ENCODE results near the gene ZNF423. TPM values are rescaled to one million over a fixed set of nuclear protein-coding genes. Genes with fewer than 3 reads are reported as not detected.

Gene ZNF423
- total RNA-seq, 1 experiment from 2014 or later = 0.20 TPM

DNA sequence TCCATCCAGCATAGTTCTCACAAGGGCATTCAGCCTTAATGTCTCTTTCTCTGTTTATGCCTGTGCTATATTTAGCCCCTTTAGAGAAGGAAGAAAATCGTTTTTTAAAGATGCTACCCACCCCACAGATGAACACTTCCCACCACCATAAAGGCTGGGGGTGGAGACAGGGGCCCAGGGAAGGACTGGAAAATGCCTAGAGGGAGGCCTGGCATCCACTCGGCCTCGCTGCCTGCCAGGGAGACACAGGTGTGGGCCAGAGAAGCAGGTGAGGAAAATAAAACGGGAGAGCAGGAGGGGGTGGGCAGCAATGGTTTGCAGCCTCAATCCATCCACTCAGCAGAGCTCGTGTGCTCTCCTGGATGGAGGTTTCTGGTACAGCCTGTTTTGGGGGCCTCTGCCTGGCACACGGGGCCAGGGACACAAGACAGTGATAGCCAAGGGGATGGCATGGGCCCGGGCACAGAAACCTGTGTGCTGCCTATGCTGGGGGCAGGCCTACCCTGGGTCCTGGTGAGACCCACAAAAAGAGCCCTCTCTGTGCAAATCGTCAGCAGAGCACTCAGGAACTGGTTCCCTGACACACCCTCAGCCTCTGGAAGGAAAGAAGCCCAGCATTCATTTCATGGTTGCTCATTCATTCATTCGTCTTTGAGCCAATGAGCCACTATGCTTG, 360.9 kb downstream of the ZNF423 start:
- H3K36me3 ChIP-seq (ENCODE audit: control insufficient read depth, insufficient read depth, low read length) = no peaks in the 10 kb centered on the region
- H3K9me3 ChIP-seq = no peaks in the 10 kb centered on the region
- intact Hi-C loops (cut with micrococcal nuclease; ENCODE audit: unreplicated experiment) = loop anchor here (5.0 kb wide), 2 partner anchors 97 to 427 kb away; no protein-coding TSS in a partner anchor
- peaks cover 4% of the 10 kb centered on the region; the same call in 1 of the 2 replicates for H3K27me3 ChIP-seq (replicated peaks; ENCODE audit: control insufficient read depth, insufficient read depth, low read length)
- Mint-ChIP-seq H3K4me3 (ENCODE audit: unreplicated experiment) (no peak overlapping the region), H3K9me3 (ENCODE audit: unreplicated experiment) (no peaks in the 10 kb centered on the region), H3K36me3 (ENCODE audit: insufficient read depth, unreplicated experiment) (no peaks in the 10 kb centered on the region), H3K4me1 (ENCODE audit: low read depth, unreplicated experiment) (no peaks in the 10 kb centered on the region), H3K27ac (ENCODE audit: unreplicated experiment) (no peak overlapping the region), H3K27me3 (ENCODE audit: insufficient read depth, unreplicated experiment) (peaks cover 9% of the 10 kb centered on the region)
- POLR2A ChIA-PET = no interaction called here
- no TSS peak for BruUV-seq (replicated peaks)
- no peak overlapping the region for H3K4me3 ChIP-seq (ENCODE audit: low read depth, low read length)
- no peaks in the 10 kb centered on the region; the same call in 1 of the 2 replicates for H3K4me1 ChIP-seq
- CTCF ChIA-PET = no interaction called here
- DNase-seq = peak in 1 of 2 experiments; percentile 22
- TF ChIP-seq, protein P1, sequence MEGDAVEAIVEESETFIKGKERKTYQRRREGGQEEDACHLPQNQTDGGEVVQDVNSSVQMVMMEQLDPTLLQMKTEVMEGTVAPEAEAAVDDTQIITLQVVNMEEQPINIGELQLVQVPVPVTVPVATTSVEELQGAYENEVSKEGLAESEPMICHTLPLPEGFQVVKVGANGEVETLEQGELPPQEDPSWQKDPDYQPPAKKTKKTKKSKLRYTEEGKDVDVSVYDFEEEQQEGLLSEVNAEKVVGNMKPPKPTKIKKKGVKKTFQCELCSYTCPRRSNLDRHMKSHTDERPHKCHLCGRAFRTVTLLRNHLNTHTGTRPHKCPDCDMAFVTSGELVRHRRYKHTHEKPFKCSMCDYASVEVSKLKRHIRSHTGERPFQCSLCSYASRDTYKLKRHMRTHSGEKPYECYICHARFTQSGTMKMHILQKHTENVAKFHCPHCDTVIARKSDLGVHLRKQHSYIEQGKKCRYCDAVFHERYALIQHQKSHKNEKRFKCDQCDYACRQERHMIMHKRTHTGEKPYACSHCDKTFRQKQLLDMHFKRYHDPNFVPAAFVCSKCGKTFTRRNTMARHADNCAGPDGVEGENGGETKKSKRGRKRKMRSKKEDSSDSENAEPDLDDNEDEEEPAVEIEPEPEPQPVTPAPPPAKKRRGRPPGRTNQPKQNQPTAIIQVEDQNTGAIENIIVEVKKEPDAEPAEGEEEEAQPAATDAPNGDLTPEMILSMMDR (IDR thresholded peaks at IDR 0.05; ENCODE audit: insufficient read depth in 1 of 2, low read depth in 1 of 2, low read length in 1 of 2, severe bottlenecking in 1 of 2, unreplicated experiment in 1 of 2) = no peak

DNA sequence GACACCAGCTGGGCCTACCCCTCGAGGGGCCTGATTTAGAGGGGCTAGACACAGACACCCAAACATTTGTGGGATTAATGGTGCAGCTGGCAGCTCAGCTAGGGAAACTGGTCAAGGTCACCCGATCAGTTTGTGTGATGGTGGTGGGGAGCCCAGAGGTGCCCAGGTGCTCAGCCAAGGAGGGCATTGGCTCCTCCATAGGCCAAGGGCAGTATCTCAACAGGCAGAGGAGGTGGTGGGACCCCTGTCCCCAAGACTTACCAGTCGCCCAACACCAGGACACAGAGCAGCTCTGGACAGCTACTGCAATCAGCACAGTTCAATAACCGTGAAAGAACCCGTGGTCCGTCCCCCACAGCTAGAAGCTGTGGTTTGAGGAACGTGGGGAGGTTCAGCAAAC, 361.4 kb downstream of the ZNF423 start:
- Histone ChIP-seq H3K27me3 (replicated peaks; ENCODE audit: control insufficient read depth, insufficient read depth, low read length) (peaks cover 4% of the 10 kb centered on the region; the same call in 1 of the 2 replicates), H3K9me3 (no peaks in the 10 kb centered on the region), H3K36me3 (ENCODE audit: control insufficient read depth, insufficient read depth, low read length) (no peaks in the 10 kb centered on the region), H3K4me1 (no peaks in the 10 kb centered on the region; the same call in 1 of the 2 replicates), H3K4me3 (ENCODE audit: low read depth, low read length) (no peak overlapping the region)
- peaks cover 12% of the 10 kb centered on the region for H3K27me3 Mint-ChIP-seq (ENCODE audit: insufficient read depth, unreplicated experiment)
- H3K9me3 Mint-ChIP-seq (ENCODE audit: unreplicated experiment) = no peaks in the 10 kb centered on the region
- H3K36me3 Mint-ChIP-seq (ENCODE audit: insufficient read depth, unreplicated experiment) = no peaks in the 10 kb centered on the region
- BruUV-seq (replicated peaks) = no TSS peak
- TF ChIP-seq, protein P1 (IDR thresholded peaks at IDR 0.05; ENCODE audit: insufficient read depth in 1 of 2, low read depth in 1 of 2, low read length in 1 of 2, severe bottlenecking in 1 of 2, unreplicated experiment in 1 of 2) = no peak
- ChIA-PET POLR2A (no interaction called here), CTCF (no interaction called here)
- H3K4me3 Mint-ChIP-seq (ENCODE audit: unreplicated experiment) = no peak overlapping the region
- no peak overlapping the region for H3K27ac Mint-ChIP-seq (ENCODE audit: unreplicated experiment)
- no peaks in the 10 kb centered on the region for H3K4me1 Mint-ChIP-seq (ENCODE audit: low read depth, unreplicated experiment)
- DNase-seq = no peak
- intact Hi-C loops (cut with micrococcal nuclease; ENCODE audit: unreplicated experiment) = loop anchor here (5.0 kb wide), 2 partner anchors 98 to 428 kb away; no protein-coding TSS in a partner anchor

DNA sequence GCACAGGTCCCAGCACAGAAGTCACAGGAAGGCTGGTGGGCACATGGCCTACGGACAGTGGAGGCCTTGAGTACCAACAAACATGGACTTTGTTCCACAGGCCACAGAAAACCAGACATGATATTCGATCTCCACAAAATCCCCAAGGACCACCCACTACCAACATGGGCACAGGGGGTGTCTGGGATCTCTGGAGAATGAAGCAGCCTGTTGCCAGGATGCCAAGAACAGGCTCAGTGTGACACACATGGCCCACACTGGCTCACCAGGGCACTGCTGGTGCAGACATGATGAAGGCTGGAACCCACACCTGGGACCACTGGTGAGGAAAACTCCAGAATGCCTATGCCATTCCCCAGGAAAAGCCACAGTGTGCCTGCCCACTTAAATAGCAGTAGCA, 362.1 kb downstream of the ZNF423 start:
- ChIA-PET CTCF (no interaction called here), POLR2A (no interaction called here)
- Histone ChIP-seq H3K27me3 (replicated peaks; ENCODE audit: control insufficient read depth, insufficient read depth, low read length) (peaks cover 4% of the 10 kb centered on the region; the same call in 1 of the 2 replicates), H3K9me3 (no peaks in the 10 kb centered on the region), H3K36me3 (ENCODE audit: control insufficient read depth, insufficient read depth, low read length) (no peaks in the 10 kb centered on the region), H3K4me3 (ENCODE audit: low read depth, low read length) (no peak overlapping the region), H3K4me1 (no peaks in the 10 kb centered on the region; the same call in 1 of the 2 replicates)
- H3K27ac Mint-ChIP-seq (ENCODE audit: unreplicated experiment) = no peak overlapping the region
- H3K9me3 Mint-ChIP-seq (ENCODE audit: unreplicated experiment) = no peaks in the 10 kb centered on the region
- BruUV-seq (replicated peaks) = no TSS peak
- H3K36me3 Mint-ChIP-seq (ENCODE audit: insufficient read depth, unreplicated experiment) = no peaks in the 10 kb centered on the region
- H3K27me3 Mint-ChIP-seq (ENCODE audit: insufficient read depth, unreplicated experiment) = peaks cover 12% of the 10 kb centered on the region
- no peak overlapping the region for H3K4me3 Mint-ChIP-seq (ENCODE audit: unreplicated experiment)
- DNase-seq = no peak
- no peaks in the 10 kb centered on the region for H3K4me1 Mint-ChIP-seq (ENCODE audit: low read depth, unreplicated experiment)
- intact Hi-C loops (cut with micrococcal nuclease; ENCODE audit: unreplicated experiment) = loop anchor here (5.0 kb wide), 2 partner anchors 98 to 428 kb away; no protein-coding TSS in a partner anchor
- TF ChIP-seq, protein P1 (IDR thresholded peaks at IDR 0.05; ENCODE audit: insufficient read depth in 1 of 2, low read depth in 1 of 2, low read length in 1 of 2, severe bottlenecking in 1 of 2, unreplicated experiment in 1 of 2) = no peak
